Mucosa of descending colon (tissue), 3 donors: ENCODE measurements around the gene LONP2. TPM values are rescaled to one million over a fixed set of nuclear protein-coding genes. Genes with fewer than 3 reads are reported as not detected.

ENCODE experiments used
- ATAC-seq: fragments of 200-7000 bp; cut with Tn5 transposase; one replicate; pipeline ENCODE4 v1.9.1; 2020; ENCODE audit warnings: mild to moderate bottlenecking, moderate library complexity
- DNase-seq, 3 donors: peaks; one replicate each; pipeline ENCODE4 v3.0.0-alpha.2; 2020
- H3K36me3 ChIP-seq: fragments of 200-600 bp; one replicate; pipeline ENCODE4 v1.8.0; 2021; ENCODE audit warnings: low read depth, mild to moderate bottlenecking
- H3K4me1 ChIP-seq: fragments of 200-600 bp; one replicate; pipeline ENCODE4 v1.8.0; 2021; ENCODE audit warnings: low read depth, mild to moderate bottlenecking
- H3K4me3 ChIP-seq: fragments of 200-600 bp; one replicate; pipeline ENCODE4 v1.8.0; 2021; ENCODE audit warnings: mild to moderate bottlenecking
- H3K9me3 ChIP-seq: fragments of 200-600 bp; one replicate; pipeline ENCODE4 v1.8.0; 2021; ENCODE audit warnings: mild to moderate bottlenecking
- CTCF ChIP-seq: fragments of 200-600 bp; IDR thresholded peaks from one replicate; pipeline ENCODE4 v1.8.0; 2022; ENCODE audit warnings: antibody characterized with exemption, mild to moderate bottlenecking
- intact Hi-C, 2 donors: fragments of 100-400 bp; cut with DNase I in 1 of 2; cut with micrococcal nuclease in 1 of 2; formaldehyde crosslinking; loops; one replicate each; pipeline versions ENCODE4 v1.11.0 to v1.11.1; 2022; cut with DNase I, micrococcal nuclease
- total RNA-seq, 3 donors: library from RNA; stranded (reverse); fragmentation: NEBNext Ultra II Directional in 2 of 3; extraction: Animal tissue kit (Norgen Biotek cat#: 25700) in 2 of 3; gene quantifications; one replicate each; pipeline versions ENCODE4 v1.2.1 to v1.2.4, GENCODE V29; 2021 to 2023
- donor health status: DM: no; HTN: no; CAD: no; lungs with moderate emphysema.
- donor health status: DM: no; HTN: no; CAD: no.
- donor health status: DM: no; HTN: yes; CAD: no.

LONP2 gene
- total RNA-seq, 3 donors from 2014 or later, result 55.8 to 80.4 (median 68.4) TPM

GRCh38 chr16:48292452-48292851 is 48.4 kb downstream of the LONP2 start:
- intact Hi-C loops, result no loop called here
- Histone ChIP-seq H3K36me3 (no peaks in the 10 kb centered on the region), H3K9me3 (no peaks in the 10 kb centered on the region), H3K4me1 (peaks cover 7% of the 10 kb centered on the region), H3K4me3 (no peak overlapping the region)
- ATAC-seq (no peak), DNase-seq (no peak)
- TF ChIP-seq CTCF, result no peak

- ATAC-seq, result no peak
- intact Hi-C loops, result no loop called here
- peaks cover 7% of the 10 kb centered on the region for H3K4me1 ChIP-seq
- H3K9me3 ChIP-seq, result no peaks in the 10 kb centered on the region
- no peaks in the 10 kb centered on the region for H3K36me3 ChIP-seq
- DNase-seq, result no peak
- H3K4me3 ChIP-seq, result no peak overlapping the region
- no peak for TF ChIP-seq CTCF
Observed at GRCh38 chr16:48294724-48295123, 50.6 kb downstream of the LONP2 start.

GRCh38 chr16:48295488-48296281 is 51.6 kb downstream of the LONP2 start:
- H3K4me3 ChIP-seq, result no peak overlapping the region
- intact Hi-C loops, result no loop called here
- DNase-seq (no peak), ATAC-seq (peak; percentile 52)
- H3K36me3 ChIP-seq, result peaks cover under 1% of the 10 kb centered on the region
- peaks cover 7% of the 10 kb centered on the region for H3K4me1 ChIP-seq
- no peaks in the 10 kb centered on the region for H3K9me3 ChIP-seq
- no peak for TF ChIP-seq CTCF

- TF ChIP-seq CTCF, result no peak
- DNase-seq (no peak), ATAC-seq (no peak)
- Histone ChIP-seq H3K9me3 (no peaks in the 10 kb centered on the region), H3K4me3 (no peak overlapping the region), H3K4me1 (peaks cover 7% of the 10 kb centered on the region), H3K36me3 (peaks cover 6% of the 10 kb centered on the region)
- intact Hi-C loops, result no loop called here
Observed at GRCh38 chr16:48299471-48299870, 55.4 kb downstream of the LONP2 start.

- Histone ChIP-seq H3K4me3 (no peak overlapping the region), H3K4me1 (peaks cover 4% of the 10 kb centered on the region), H3K36me3 (peaks cover 6% of the 10 kb centered on the region), H3K9me3 (no peaks in the 10 kb centered on the region)
- ATAC-seq, result no peak
- DNase-seq, result no peak
- intact Hi-C loops, result no loop called here
- TF ChIP-seq CTCF, result no peak
Observed at GRCh38 chr16:48300391-48300856, 56.3 kb downstream of the LONP2 start.
